HEK293T (cell line): ENCODE measurements around the gene ZNF594.

ENCODE experiments used
- ARNT ChIP-seq: fragments of 450-650 bp; IDR thresholded peaks from 2 replicates; pipeline ENCODE4 v1.6.1; 2017; ENCODE audit warnings: mild to moderate bottlenecking
- CTBP1 ChIP-seq: fragments of 450-650 bp; IDR thresholded peaks from 2 replicates; pipeline ENCODE4 v1.6.1; 2016; ENCODE audit warnings: borderline replicate concordance
- ELF4 ChIP-seq: fragments of 450-650 bp; IDR thresholded peaks from 2 replicates; pipeline ENCODE4 v1.6.1; 2017; ENCODE audit warnings: antibody characterized with exemption
- FOXK2 ChIP-seq: fragments of 450-650 bp; IDR thresholded peaks from 2 replicates; pipeline ENCODE4 v1.6.1; 2016; ENCODE audit warnings: mild to moderate bottlenecking
- LEF1 ChIP-seq: fragments of 450-650 bp; IDR thresholded peaks from 2 replicates; pipeline ENCODE4 v1.6.1; 2017; ENCODE audit warnings: mild to moderate bottlenecking, borderline replicate concordance
- NFRKB ChIP-seq: fragments of 450-650 bp; IDR thresholded peaks from 2 replicates; pipeline ENCODE4 v1.6.1; 2016; ENCODE audit warnings: mild to moderate bottlenecking, moderate library complexity
- PKNOX1 ChIP-seq: fragments of 450-650 bp; IDR thresholded peaks from 2 replicates; pipeline ENCODE4 v1.6.1; 2016
- SP1 ChIP-seq: fragments of 450-650 bp; IDR thresholded peaks from 2 replicates; pipeline ENCODE4 v1.6.1; 2017
- SUZ12 ChIP-seq: fragments of 450-650 bp; IDR thresholded peaks from 2 replicates; pipeline ENCODE4 v1.6.1; 2016; ENCODE audit warnings: mild to moderate bottlenecking
- TARDBP ChIP-seq: fragments of 450-650 bp; IDR thresholded peaks from 2 replicates; pipeline ENCODE4 v1.6.1; 2016
- ZNF384 ChIP-seq: fragments of 450-650 bp; IDR thresholded peaks from 2 replicates; pipeline ENCODE4 v1.6.1; 2016

GRCh38 chr17:5179003-5179402, 12.7 kb downstream of the ZNF594 start:
- TF ChIP-seq SP1 = no peak
- TF ChIP-seq PKNOX1 = no peak
- TF ChIP-seq SUZ12 = no peak
- TF ChIP-seq NFRKB = no peak
- no peak for TF ChIP-seq LEF1
- no peak for TF ChIP-seq FOXK2
- no peak for TF ChIP-seq ARNT
- no peak for TF ChIP-seq TARDBP
- no peak for TF ChIP-seq CTBP1
- TF ChIP-seq ELF4 = no peak
- TF ChIP-seq ZNF384 = no peak
